ENCODE measurements around the gene DDO.

- no peak for TF ChIP-seq EP300 (IDR thresholded peaks at IDR 0.05)
- TF ChIP-seq POLR2AphosphoS5 (IDR thresholded peaks at IDR 0.05): no peak
These were observed 47.1 kb downstream of the DDO start for GRCh38 chr6:110368284-110368683.

Measured in gastroesophageal sphincter (tissue), 2 donors.